ENCODE data around the gene PNMA8A.

- TF ChIP-seq POLR2A (IDR thresholded peaks at IDR 0.05; ENCODE audit: low read depth, low read length) (no peak), TAF1 (IDR thresholded peaks at IDR 0.05; ENCODE audit: low read depth, low read length) (no peak), POLR2AphosphoS5 (IDR thresholded peaks at IDR 0.05; ENCODE audit: low read depth, low read length) (no peak), POU2F2 (IDR thresholded peaks at IDR 0.05; ENCODE audit: low read depth, low read length) (no peak)
Measured at GRCh38 chr19:46492841-46493235, 21.5 kb upstream of the PNMA8A start.

Data from GM12891 (cell line).